ENCODE results near the gene RTN4R. TPM values are rescaled to one million over a fixed set of nuclear protein-coding genes. Genes with fewer than 3 reads are reported as not detected.

The RTN4R gene
- total and polyA plus RNA-seq, 2 donors (not counting 1 experiment from before 2014, with no cell fraction given), result 0.42 to 0.79 TPM

GRCh38 chr22:20216863-20217499 is 51.1 kb downstream of the RTN4R start:
- intact Hi-C loops (cut with micrococcal nuclease), result no loop called here
- Mint-ChIP-seq H3K4me3 (no peak overlapping the region), H3K27me3 (peaks cover 9% of the 10 kb centered on the region), H3K27ac (no peak overlapping the region), H3K4me1 (peaks cover 7% of the 10 kb centered on the region), H3K9me3 (ENCODE audit: insufficient read depth) (no peaks in the 10 kb centered on the region)
- Histone ChIP-seq H3K4me1 (ENCODE audit: control insufficient read depth in 2 of 2, insufficient read depth in 2 of 2, low read length in 2 of 2) (peaks cover 0 to 9% of the 10 kb centered on the region in 2 donors), H3K27ac (ENCODE audit: low read length in 2 of 2) (no peak overlapping the region), H3K79me2 (ENCODE audit: control insufficient read depth, insufficient read depth, low read length) (no peaks in the 10 kb centered on the region), H3K4me2 (replicated peaks; ENCODE audit: low read depth, low read length, poor library complexity, severe bottlenecking) (no peak overlapping the region), H4K20me1 (ENCODE audit: control insufficient read depth, insufficient read depth, low read length, poor library complexity, severe bottlenecking) (no peaks in the 10 kb centered on the region), H3K9ac (ENCODE audit: low read length) (no peak overlapping the region), H3K27me3 (replicated peaks in 1 of 4; ENCODE audit: control extremely low read depth in 1 of 4, control insufficient read depth in 3 of 4, insufficient read depth in 4 of 4, low read length in 3 of 4) (peaks cover 0 to 10% (median 0%) of the 10 kb centered on the region in 4 experiments), H2AFZ (ENCODE audit: insufficient read depth, low read depth, low read length, poor library complexity, severe bottlenecking) (no peak overlapping the region), H3K4me3 (ENCODE audit: control extremely low read depth in 1 of 5, extremely low read depth in 1 of 5, insufficient read depth in 1 of 5, low read depth in 2 of 5, low read length in 4 of 5) (no peak overlapping the region), H3K36me3 (replicated peaks in 1 of 2; ENCODE audit: control extremely low read depth in 1 of 2, control insufficient read depth in 1 of 2, extremely low read depth in 1 of 2, insufficient read depth in 2 of 2, low read length in 1 of 2) (no peaks in the 10 kb centered on the region), H3K9me3 (ENCODE audit: control extremely low read depth in 1 of 3, control insufficient read depth in 2 of 3, insufficient read depth in 1 of 3, low read length in 2 of 3) (peaks cover 0 to 9% (median 2%) of the 10 kb centered on the region in 3 donors)
- DNase-seq, result no peak
- 88% methylated on average over 8 of the region's 12 CpGs for WGBS (ENCODE audit: insufficient coverage)
- ChIA-PET CTCF (no interaction called here), POLR2A (no interaction called here)
- no peak for TF ChIP-seq EZH2 (IDR thresholded peaks at IDR 0.05; ENCODE audit: borderline replicate concordance, insufficient read depth, low read depth, low read length, poor library complexity, severe bottlenecking)
- ATAC-seq (ENCODE audit: low read depth), result no peak

GRCh38 chr22:20215742-20216141 is 52.4 kb downstream of the RTN4R start:
- DNase-seq (no peak), ATAC-seq (ENCODE audit: low read depth) (no peak)
- Mint-ChIP-seq H3K27ac (no peak overlapping the region), H3K27me3 (peaks cover 9% of the 10 kb centered on the region), H3K4me1 (peaks cover 7% of the 10 kb centered on the region), H3K9me3 (ENCODE audit: insufficient read depth) (no peaks in the 10 kb centered on the region), H3K4me3 (no peak overlapping the region)
- H3K4me3 ChIP-seq (ENCODE audit: control extremely low read depth in 1 of 5, extremely low read depth in 1 of 5, insufficient read depth in 1 of 5, low read depth in 2 of 5, low read length in 4 of 5), result no peak overlapping the region
- H3K27me3 ChIP-seq (replicated peaks in 1 of 4; ENCODE audit: control extremely low read depth in 1 of 4, control insufficient read depth in 3 of 4, insufficient read depth in 4 of 4, low read length in 3 of 4), result peaks cover 0 to 10% (median 0%) of the 10 kb centered on the region in 4 experiments
- H3K4me1 ChIP-seq (ENCODE audit: control insufficient read depth in 2 of 2, insufficient read depth in 2 of 2, low read length in 2 of 2), result peaks cover 0 to 9% of the 10 kb centered on the region in 2 donors
- ChIA-PET POLR2A (interaction anchor here (0.7 kb wide), 1 partner anchor 11 kb away, joined by 3 read pairs; no protein-coding TSS in a partner anchor), CTCF (no interaction called here)
- no peaks in the 10 kb centered on the region for H3K36me3 ChIP-seq (replicated peaks in 1 of 2; ENCODE audit: control extremely low read depth in 1 of 2, control insufficient read depth in 1 of 2, extremely low read depth in 1 of 2, insufficient read depth in 2 of 2, low read length in 1 of 2)
- H3K79me2 ChIP-seq (ENCODE audit: control insufficient read depth, insufficient read depth, low read length), result no peaks in the 10 kb centered on the region
- intact Hi-C loops (cut with micrococcal nuclease), result no loop called here
- no peak overlapping the region for H2AFZ ChIP-seq (ENCODE audit: insufficient read depth, low read depth, low read length, poor library complexity, severe bottlenecking)
- TF ChIP-seq EZH2 (IDR thresholded peaks at IDR 0.05; ENCODE audit: borderline replicate concordance, insufficient read depth, low read depth, low read length, poor library complexity, severe bottlenecking), result no peak
- TF ChIP-seq CTCF (IDR thresholded peaks at IDR 0.05), result no peak
- peaks cover 0 to 9% (median 2%) of the 10 kb centered on the region in 3 donors for H3K9me3 ChIP-seq (ENCODE audit: control extremely low read depth in 1 of 3, control insufficient read depth in 2 of 3, insufficient read depth in 1 of 3, low read length in 2 of 3)
- H4K20me1 ChIP-seq (ENCODE audit: control insufficient read depth, insufficient read depth, low read length, poor library complexity, severe bottlenecking), result peaks cover 6% of the 10 kb centered on the region
- H3K27ac ChIP-seq (ENCODE audit: low read length in 2 of 2), result no peak overlapping the region
- no peak overlapping the region for H3K9ac ChIP-seq (ENCODE audit: low read length)
- 92% methylated on average over 2 of the region's 4 CpGs for WGBS (ENCODE audit: insufficient coverage)
- H3K4me2 ChIP-seq (replicated peaks; ENCODE audit: low read depth, low read length, poor library complexity, severe bottlenecking), result no peak overlapping the region
